Esophagus squamous epithelium (tissue), 5 donors: ENCODE data around the gene TMEM266. TPM values are rescaled to one million over a fixed set of nuclear protein-coding genes. Genes with fewer than 3 reads are reported as not detected.

Experiments
- DNase-seq: peaks from one replicate; lab custom pipeline; 2025; lab: John Stamatoyannopoulos, UW
- H3K27ac ChIP-seq, 4 donors: fragments of 200-600 bp; sonication (generic); one replicate each; pipeline ENCODE4 v1.5.1; 2016 to 2019; ENCODE audit warnings: mild to moderate bottlenecking in 1 of 4
- H3K27me3 ChIP-seq, 4 donors: fragments of 200-600 bp; sonication (generic); 1 replicate in 3 of 4; 2 replicates in 1 of 4; pipeline versions ENCODE4 v1.5.1 to v1.6.0; 2017 to 2021; ENCODE audit warnings: antibody characterized with exemption in 1 of 4
- H3K36me3 ChIP-seq, 3 donors: fragments of 200-600 bp; sonication (generic); one replicate each; pipeline ENCODE4 v1.5.1; 2016 to 2019
- H3K4me1 ChIP-seq, 3 donors: fragments of 200-600 bp; sonication (generic); one replicate each; pipeline ENCODE4 v1.5.1; 2017 to 2019
- H3K4me3 ChIP-seq, 4 donors: fragments of 200-600 bp; sonication (generic); 1 replicate in 3 of 4; 2 replicates in 1 of 4; pipeline ENCODE4 v1.5.1; 2016 to 2019; ENCODE audit warnings: mild to moderate bottlenecking in 2 of 4, moderate library complexity in 1 of 4
- H3K9me3 ChIP-seq, 3 donors: fragments of 200-600 bp; sonication (generic); one replicate each; pipeline ENCODE4 v1.5.1; 2016 to 2019
- CTCF ChIP-seq, 6 experiments: fragments of 450-650 bp in 4 of 6; fragments of 200-600 bp in 2 of 6; sonication (generic) in 2 of 6; IDR thresholded peaks; one replicate each; pipeline ENCODE4 v1.5.1; 2016 to 2019; ENCODE audit warnings: antibody characterized with exemption in 6 of 6, mild to moderate bottlenecking in 4 of 6, moderate library complexity in 4 of 6
- POLR2A ChIP-seq, 4 donors: fragments of 450-650 bp; IDR thresholded peaks; one replicate each; pipeline ENCODE4 v1.6.1; 2017; ENCODE audit warnings: antibody characterized with exemption in 4 of 4, mild to moderate bottlenecking in 4 of 4, moderate library complexity in 3 of 4
- WGBS, 2 donors: methylation state at CpG; one replicate each; pipeline ENCODE4 v1.1.5; 2018; 5-methylcytosine and 5-hydroxymethylcytosine counted together
- intact Hi-C: fragments of 100-400 bp; cut with DNase I; formaldehyde crosslinking; loops from one replicate; pipeline ENCODE4 v1.15.0; 2022
- total RNA-seq, 4 donors: library from RNA; depleted of rRNA; stranded (reverse); fragments of >200 nt; gene quantifications; one replicate each; pipeline ENCODE4 v1.1.0, GENCODE V29; 2016
- donor health status: DM: yes; HTN: yes; CAD: no.

The TMEM266 gene
- total RNA-seq, 4 donors from 2014 or later, result 0.19 to 0.79 (median 0.29) TPM; not detected in 1

- H3K27me3 ChIP-seq, result no peaks in the 10 kb centered on the region
- H3K9me3 ChIP-seq, result no peaks in the 10 kb centered on the region
- no peaks in the 10 kb centered on the region for H3K36me3 ChIP-seq
- intact Hi-C loops, result no loop called here
- no peak overlapping the region for H3K4me3 ChIP-seq
- TF ChIP-seq POLR2A (IDR thresholded peaks at IDR 0.05), result no peak
- TF ChIP-seq CTCF (IDR thresholded peaks at IDR 0.05), result no peak
- no peak for DNase-seq
- no peaks in the 10 kb centered on the region for H3K4me1 ChIP-seq
- no peak overlapping the region for H3K27ac ChIP-seq
These were observed 15.3 kb downstream of the TMEM266 start for GRCh38 chr15:76075046-76075445.

GRCh38 chr15:76078285-76078877 is 18.6 kb downstream of the TMEM266 start:
- no peak for DNase-seq

GRCh38 chr15:76084256-76084655 is 24.5 kb downstream of the TMEM266 start:
- Histone ChIP-seq H3K4me3 (no peak overlapping the region), H3K27me3 (peaks cover 0 to 18% (median 0%) of the 10 kb centered on the region in 4 donors), H3K4me1 (no peaks in the 10 kb centered on the region), H3K36me3 (no peaks in the 10 kb centered on the region), H3K9me3 (no peaks in the 10 kb centered on the region), H3K27ac (no peak overlapping the region)
- intact Hi-C loops, result no loop called here
- no peak for TF ChIP-seq CTCF (IDR thresholded peaks at IDR 0.05)
- no peak for TF ChIP-seq POLR2A (IDR thresholded peaks at IDR 0.05)
- DNase-seq, result no peak
- 54 to 62% methylated on average over 2 of the region's 2 CpGs for WGBS, 2 donors

More at GRCh38 chr15:76078285-76078877, 18.6 kb downstream of the TMEM266 start:
- H3K4me1 ChIP-seq, result no peaks in the 10 kb centered on the region
- no peak for TF ChIP-seq POLR2A (IDR thresholded peaks at IDR 0.05)
- no peaks in the 10 kb centered on the region for H3K9me3 ChIP-seq
- no peaks in the 10 kb centered on the region for H3K27me3 ChIP-seq
- H3K4me3 ChIP-seq, result no peak overlapping the region
- WGBS, 2 donors, result 60 to 68% methylated on average over 5 of the region's 5 CpGs
- no peaks in the 10 kb centered on the region for H3K36me3 ChIP-seq
- H3K27ac ChIP-seq, result no peak overlapping the region
- intact Hi-C loops, result no loop called here

GRCh38 chr15:76098685-76099084 is 38.9 kb downstream of the TMEM266 start:
- no peaks in the 10 kb centered on the region for H3K9me3 ChIP-seq
- H3K4me1 ChIP-seq, result no peaks in the 10 kb centered on the region
- WGBS, 2 donors, result 20 to 33% methylated on average over 1 to 3 of the region's 3 CpGs
- no peak for TF ChIP-seq CTCF (IDR thresholded peaks at IDR 0.05)
- TF ChIP-seq POLR2A (IDR thresholded peaks at IDR 0.05), result no peak
- no peak for DNase-seq
- H3K36me3 ChIP-seq, result no peaks in the 10 kb centered on the region
- no peak overlapping the region for H3K27ac ChIP-seq
- peaks cover 0 to 37% (median 0%) of the 10 kb centered on the region in 4 donors for H3K27me3 ChIP-seq
- intact Hi-C loops, result no loop called here
- H3K4me3 ChIP-seq, result no peak overlapping the region

- Histone ChIP-seq H3K4me1 (no peaks in the 10 kb centered on the region), H3K36me3 (no peaks in the 10 kb centered on the region), H3K27me3 (peaks cover 0 to 37% (median 0%) of the 10 kb centered on the region in 4 donors), H3K27ac (no peak overlapping the region), H3K9me3 (no peaks in the 10 kb centered on the region), H3K4me3 (no peak overlapping the region)
- TF ChIP-seq CTCF (IDR thresholded peaks at IDR 0.05) (no peak), POLR2A (IDR thresholded peaks at IDR 0.05) (no peak)
- no peak for DNase-seq
- WGBS, 2 donors, result 79 to 90% methylated on average over 3 to 7 of the region's 8 CpGs
- intact Hi-C loops, result no loop called here
These were observed 39.6 kb downstream of the TMEM266 start for GRCh38 chr15:76099388-76099787.
